Osteoblast (primary cell): ENCODE results near the gene SEPHS2. TPM values are rescaled to one million over a fixed set of nuclear protein-coding genes. Genes with fewer than 3 reads are reported as not detected.

Source experiments
- DNase-seq: peaks from one replicate; pipeline ENCODE4 v3.0.0; 2011; ENCODE audit warnings: low spot score, mixed read lengths; ENCODE audit not compliant: insufficient read length; ENCODE audit errors: missing footprints
- H2AFZ ChIP-seq: 2 replicates; pipeline ENCODE4 v1.6.0; 2011; ENCODE audit warnings: mild to moderate bottlenecking, low read length
- H3K27ac ChIP-seq: 2 replicates; pipeline ENCODE4 v1.5.1; 2011; ENCODE audit warnings: mild to moderate bottlenecking, low read depth, low read length, moderate library complexity
- H3K27me3 ChIP-seq: 2 replicates; pipeline ENCODE4 v1.6.0; 2012; ENCODE audit warnings: mild to moderate bottlenecking, control low read depth, inconsistent platforms, low read length, moderate library complexity; ENCODE audit not compliant: insufficient read depth
- H3K36me3 ChIP-seq: 2 replicates; pipeline ENCODE4 v1.5.1; 2011; ENCODE audit warnings: mild to moderate bottlenecking, low read length, control low read depth, moderate library complexity; ENCODE audit not compliant: insufficient read depth
- H3K4me1 ChIP-seq: 2 replicates; pipeline ENCODE4 v1.5.1; 2011; ENCODE audit warnings: mild to moderate bottlenecking, low read length, control low read depth, moderate library complexity; ENCODE audit not compliant: insufficient read depth
- H3K4me2 ChIP-seq: 2 replicates; pipeline ENCODE4 v1.6.0; 2011; ENCODE audit warnings: mild to moderate bottlenecking, low read length; ENCODE audit not compliant: insufficient read depth
- H3K4me3 ChIP-seq: fragments of 200-600 bp; sonication (generic); 3 replicates; pipeline ENCODE4 v1.5.1; 2012; ENCODE audit warnings: mild to moderate bottlenecking, low read length, inconsistent platforms; ENCODE audit not compliant: insufficient read depth
- H3K79me2 ChIP-seq: 2 replicates; pipeline ENCODE4 v1.6.0; 2012; ENCODE audit warnings: mild to moderate bottlenecking, low read length, control low read depth, inconsistent platforms; ENCODE audit not compliant: insufficient read depth
- H3K9me3 ChIP-seq: 2 replicates; pipeline ENCODE4 v1.5.1; 2011; ENCODE audit warnings: low read depth, low read length, control low read depth
- H4K20me1 ChIP-seq: 2 replicates; pipeline ENCODE4 v1.6.0; 2012; ENCODE audit warnings: mild to moderate bottlenecking, low read length, control low read depth; ENCODE audit not compliant: insufficient read depth
- total RNA-seq: library from RNA; depleted of rRNA; stranded (reverse); fragments of >200 nt; gene quantifications from 2 replicates; pipeline ENCODE4 v1.2.3, GENCODE V29; 2012
- TF ChIP-seq, protein P1 (sequence below): IDR thresholded peaks from 2 replicates; pipeline ENCODE4 v1.5.1; 2011; ENCODE audit warnings: mild to moderate bottlenecking, low read depth, low read length, moderate library complexity; ENCODE audit errors: extremely low read depth

SEPHS2 gene
- total RNA-seq, 1 donor: 20.3 TPM

GRCh38 chr16:30474074-30474452 lies 28.4 kb upstream of the SEPHS2 start:
- no peak for DNase-seq
- TF ChIP-seq, protein P1, sequence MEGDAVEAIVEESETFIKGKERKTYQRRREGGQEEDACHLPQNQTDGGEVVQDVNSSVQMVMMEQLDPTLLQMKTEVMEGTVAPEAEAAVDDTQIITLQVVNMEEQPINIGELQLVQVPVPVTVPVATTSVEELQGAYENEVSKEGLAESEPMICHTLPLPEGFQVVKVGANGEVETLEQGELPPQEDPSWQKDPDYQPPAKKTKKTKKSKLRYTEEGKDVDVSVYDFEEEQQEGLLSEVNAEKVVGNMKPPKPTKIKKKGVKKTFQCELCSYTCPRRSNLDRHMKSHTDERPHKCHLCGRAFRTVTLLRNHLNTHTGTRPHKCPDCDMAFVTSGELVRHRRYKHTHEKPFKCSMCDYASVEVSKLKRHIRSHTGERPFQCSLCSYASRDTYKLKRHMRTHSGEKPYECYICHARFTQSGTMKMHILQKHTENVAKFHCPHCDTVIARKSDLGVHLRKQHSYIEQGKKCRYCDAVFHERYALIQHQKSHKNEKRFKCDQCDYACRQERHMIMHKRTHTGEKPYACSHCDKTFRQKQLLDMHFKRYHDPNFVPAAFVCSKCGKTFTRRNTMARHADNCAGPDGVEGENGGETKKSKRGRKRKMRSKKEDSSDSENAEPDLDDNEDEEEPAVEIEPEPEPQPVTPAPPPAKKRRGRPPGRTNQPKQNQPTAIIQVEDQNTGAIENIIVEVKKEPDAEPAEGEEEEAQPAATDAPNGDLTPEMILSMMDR: no peak
- Histone ChIP-seq H3K27ac (no peak overlapping the region), H3K27me3 (peaks cover 29% of the 10 kb centered on the region), H3K9me3 (no peaks in the 10 kb centered on the region), H3K4me3 (no peak overlapping the region), H3K79me2 (no peaks in the 10 kb centered on the region), H2AFZ (no peak overlapping the region), H3K4me2 (no peak overlapping the region), H3K4me1 (no peaks in the 10 kb centered on the region), H3K36me3 (no peaks in the 10 kb centered on the region), H4K20me1 (no peaks in the 10 kb centered on the region)

DNA sequence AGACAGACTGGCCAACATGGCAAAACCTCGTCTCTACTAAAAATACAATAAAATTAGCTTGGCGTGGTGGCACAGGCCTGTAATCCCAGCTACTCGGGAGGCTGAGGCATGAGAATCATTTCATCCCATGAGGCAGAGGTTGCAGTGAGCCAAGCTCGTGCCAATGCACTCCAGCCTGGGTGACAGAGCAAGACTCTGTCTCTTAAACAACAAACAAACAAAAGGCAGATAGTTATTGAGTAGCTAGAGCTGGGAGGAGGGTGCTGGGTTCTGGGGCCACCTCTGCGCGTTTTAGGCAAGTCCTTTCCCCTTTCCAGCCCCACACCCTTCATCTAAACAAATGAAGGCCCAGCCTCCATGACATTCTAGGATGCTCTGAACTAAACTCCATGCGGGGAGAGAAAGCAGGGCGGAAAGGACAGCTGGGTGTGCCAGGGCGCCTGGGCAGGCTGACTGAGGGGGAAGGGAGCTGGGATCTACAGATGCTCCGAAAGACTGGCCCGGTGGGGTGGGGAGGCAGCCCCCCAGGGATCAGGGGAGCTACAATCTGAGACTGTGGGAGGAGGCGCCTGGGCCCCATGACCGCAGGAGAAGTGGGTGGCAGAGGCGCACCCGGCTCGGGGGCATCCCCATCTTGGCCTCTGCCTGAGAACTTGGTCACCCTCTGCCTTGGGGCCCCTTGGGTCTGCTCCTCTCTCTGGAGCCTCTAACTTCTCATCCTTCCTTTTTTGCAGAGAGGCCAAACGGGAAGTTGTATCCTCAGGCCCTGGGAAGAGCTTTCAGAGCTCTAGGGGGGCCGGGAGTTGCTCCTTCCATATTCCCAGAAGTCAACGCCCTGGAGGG lies 27.8 kb upstream of the SEPHS2 start:
- TF ChIP-seq, protein P1: no peak
- Histone ChIP-seq H3K4me3 (no peak overlapping the region), H3K27ac (no peak overlapping the region), H2AFZ (no peak overlapping the region), H4K20me1 (no peaks in the 10 kb centered on the region), H3K4me2 (no peak overlapping the region), H3K79me2 (no peaks in the 10 kb centered on the region), H3K27me3 (peaks cover 29% of the 10 kb centered on the region), H3K36me3 (no peaks in the 10 kb centered on the region), H3K4me1 (no peaks in the 10 kb centered on the region), H3K9me3 (no peaks in the 10 kb centered on the region)
- no peak for DNase-seq

DNA sequence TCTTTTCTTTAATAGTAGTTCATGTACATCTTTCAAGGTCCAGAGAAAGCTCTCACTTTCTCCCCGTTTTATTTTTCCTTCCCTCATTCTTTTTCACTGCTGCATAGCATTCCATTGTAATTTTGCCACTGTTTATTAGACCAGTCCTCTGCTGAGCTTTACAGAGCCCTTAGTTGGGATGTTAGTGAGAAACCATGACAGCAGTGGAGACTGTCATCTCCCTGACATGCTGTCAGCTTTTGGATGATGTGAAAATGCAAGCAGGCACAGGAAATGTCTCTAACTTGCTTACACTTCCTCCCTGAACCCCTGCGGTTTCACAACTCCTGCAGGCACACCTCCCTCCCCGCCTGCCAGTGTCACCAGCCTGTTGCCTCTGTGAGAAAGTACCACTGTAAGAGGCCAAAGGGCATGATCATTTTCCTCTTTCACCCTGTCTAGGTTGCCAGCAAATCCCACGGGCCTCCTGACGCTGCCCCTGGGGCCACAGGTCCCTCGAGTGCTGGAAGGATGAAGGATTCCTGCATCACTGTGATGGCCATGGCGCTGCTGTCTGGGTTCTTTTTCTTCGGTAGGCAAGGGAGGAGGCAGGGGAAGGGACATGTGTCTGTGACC lies 26.8 kb upstream of the SEPHS2 start, which contains the start of gene ITGAL:
Gene ITGAL, plus strand, starts transcription at position 415 of the 615 bp plus-strand sequence. Its CDS starts 96 bp downstream, at position 511.
- Histone ChIP-seq H3K4me2 (no peak within 1 kb of the TSS), H3K27me3 (peaks cover 29% of the 10 kb centered on the region), H3K36me3 (no peaks in the 10 kb centered on the region), H3K4me3 (no peak within 1 kb of the TSS), H3K9me3 (no peaks in the 10 kb centered on the region), H4K20me1 (no peaks in the 10 kb centered on the region), H2AFZ (no peak within 1 kb of the TSS), H3K4me1 (no peaks in the 10 kb centered on the region), H3K27ac (no peak within 1 kb of the TSS), H3K79me2 (no peaks in the 10 kb centered on the region)
- no peak for DNase-seq
- TF ChIP-seq, protein P1: no peak

GRCh38 chr16:30470632-30470995 lies 24.9 kb upstream of the SEPHS2 start:
- no peaks in the 10 kb centered on the region for H3K9me3 ChIP-seq
- no peaks in the 10 kb centered on the region for H3K79me2 ChIP-seq
- no peaks in the 10 kb centered on the region for H3K36me3 ChIP-seq
- H3K27me3 ChIP-seq: peaks cover 26% of the 10 kb centered on the region
- TF ChIP-seq, protein P1: no peak
- no peak overlapping the region for H3K4me3 ChIP-seq
- H2AFZ ChIP-seq: no peak overlapping the region
- no peak overlapping the region for H3K27ac ChIP-seq
- no peak for DNase-seq
- no peaks in the 10 kb centered on the region for H3K4me1 ChIP-seq
- no peaks in the 10 kb centered on the region for H4K20me1 ChIP-seq
- no peak overlapping the region for H3K4me2 ChIP-seq
